Liver (tissue), 3 donors: Measurements from ENCODE around the gene GNG7.

ENCODE experiments used
- JUND ChIP-seq, 2 donors: IDR thresholded peaks; 2 replicates each; pipeline ENCODE4 v1.6.1; 2016; ENCODE audit warnings: antibody characterized with exemption in 2 of 2
- SP1 ChIP-seq: IDR thresholded peaks from 2 replicates; pipeline ENCODE4 v1.6.1; 2018; ENCODE audit warnings: antibody characterized with exemption, mild to moderate bottlenecking
- TF ChIP-seq, protein P1 (sequence below): fragments of 150-350 bp; IDR thresholded peaks from 2 replicates; pipeline ENCODE4 v1.5.1; 2017; ENCODE audit warnings: improper control_type of control experiment, low read depth, low read length; ENCODE audit not compliant: missing input control
- TF ChIP-seq, protein P2 (sequence below): IDR thresholded peaks from 2 replicates; pipeline ENCODE4 v1.6.1; 2016; ENCODE audit warnings: antibody characterized with exemption
- TF ChIP-seq, protein P3 (sequence below): IDR thresholded peaks from 2 replicates; pipeline ENCODE4 v1.6.1; 2016; ENCODE audit warnings: antibody characterized with exemption
- TF ChIP-seq, protein P4 (sequence below): IDR thresholded peaks from 2 replicates; pipeline ENCODE4 v1.6.1; 2016; ENCODE audit warnings: antibody characterized with exemption, mild to moderate bottlenecking
- donor health status: healthy.
- donor health status: healthy.

DNA sequence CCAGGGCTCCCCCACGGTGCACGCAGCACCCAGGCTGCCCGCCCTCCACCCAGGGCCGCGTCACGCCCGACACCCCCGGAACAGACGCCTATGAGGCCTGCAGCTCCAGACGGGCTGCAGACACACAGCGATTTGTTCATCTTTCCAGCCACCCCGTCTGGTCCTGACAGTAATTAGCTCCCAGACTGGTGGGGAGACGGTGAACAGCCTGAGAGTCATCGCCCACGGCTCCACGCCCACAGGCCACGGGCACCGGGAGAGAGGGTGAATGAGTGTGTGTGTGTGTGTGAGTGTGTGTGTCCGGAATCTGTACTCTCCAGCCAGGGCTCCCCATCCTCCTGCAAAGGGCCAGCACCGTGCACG is 208.4 kb downstream of the GNG7 start:
- TF ChIP-seq, protein P1, sequence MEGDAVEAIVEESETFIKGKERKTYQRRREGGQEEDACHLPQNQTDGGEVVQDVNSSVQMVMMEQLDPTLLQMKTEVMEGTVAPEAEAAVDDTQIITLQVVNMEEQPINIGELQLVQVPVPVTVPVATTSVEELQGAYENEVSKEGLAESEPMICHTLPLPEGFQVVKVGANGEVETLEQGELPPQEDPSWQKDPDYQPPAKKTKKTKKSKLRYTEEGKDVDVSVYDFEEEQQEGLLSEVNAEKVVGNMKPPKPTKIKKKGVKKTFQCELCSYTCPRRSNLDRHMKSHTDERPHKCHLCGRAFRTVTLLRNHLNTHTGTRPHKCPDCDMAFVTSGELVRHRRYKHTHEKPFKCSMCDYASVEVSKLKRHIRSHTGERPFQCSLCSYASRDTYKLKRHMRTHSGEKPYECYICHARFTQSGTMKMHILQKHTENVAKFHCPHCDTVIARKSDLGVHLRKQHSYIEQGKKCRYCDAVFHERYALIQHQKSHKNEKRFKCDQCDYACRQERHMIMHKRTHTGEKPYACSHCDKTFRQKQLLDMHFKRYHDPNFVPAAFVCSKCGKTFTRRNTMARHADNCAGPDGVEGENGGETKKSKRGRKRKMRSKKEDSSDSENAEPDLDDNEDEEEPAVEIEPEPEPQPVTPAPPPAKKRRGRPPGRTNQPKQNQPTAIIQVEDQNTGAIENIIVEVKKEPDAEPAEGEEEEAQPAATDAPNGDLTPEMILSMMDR = no peak
- TF ChIP-seq, protein P2, sequence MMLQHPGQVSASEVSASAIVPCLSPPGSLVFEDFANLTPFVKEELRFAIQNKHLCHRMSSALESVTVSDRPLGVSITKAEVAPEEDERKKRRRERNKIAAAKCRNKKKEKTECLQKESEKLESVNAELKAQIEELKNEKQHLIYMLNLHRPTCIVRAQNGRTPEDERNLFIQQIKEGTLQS = no peak
- TF ChIP-seq, protein P3, sequence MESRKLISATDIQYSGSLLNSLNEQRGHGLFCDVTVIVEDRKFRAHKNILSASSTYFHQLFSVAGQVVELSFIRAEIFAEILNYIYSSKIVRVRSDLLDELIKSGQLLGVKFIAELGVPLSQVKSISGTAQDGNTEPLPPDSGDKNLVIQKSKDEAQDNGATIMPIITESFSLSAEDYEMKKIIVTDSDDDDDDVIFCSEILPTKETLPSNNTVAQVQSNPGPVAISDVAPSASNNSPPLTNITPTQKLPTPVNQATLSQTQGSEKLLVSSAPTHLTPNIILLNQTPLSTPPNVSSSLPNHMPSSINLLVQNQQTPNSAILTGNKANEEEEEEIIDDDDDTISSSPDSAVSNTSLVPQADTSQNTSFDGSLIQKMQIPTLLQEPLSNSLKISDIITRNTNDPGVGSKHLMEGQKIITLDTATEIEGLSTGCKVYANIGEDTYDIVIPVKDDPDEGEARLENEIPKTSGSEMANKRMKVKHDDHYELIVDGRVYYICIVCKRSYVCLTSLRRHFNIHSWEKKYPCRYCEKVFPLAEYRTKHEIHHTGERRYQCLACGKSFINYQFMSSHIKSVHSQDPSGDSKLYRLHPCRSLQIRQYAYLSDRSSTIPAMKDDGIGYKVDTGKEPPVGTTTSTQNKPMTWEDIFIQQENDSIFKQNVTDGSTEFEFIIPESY = no peak
- TF ChIP-seq, protein P4, sequence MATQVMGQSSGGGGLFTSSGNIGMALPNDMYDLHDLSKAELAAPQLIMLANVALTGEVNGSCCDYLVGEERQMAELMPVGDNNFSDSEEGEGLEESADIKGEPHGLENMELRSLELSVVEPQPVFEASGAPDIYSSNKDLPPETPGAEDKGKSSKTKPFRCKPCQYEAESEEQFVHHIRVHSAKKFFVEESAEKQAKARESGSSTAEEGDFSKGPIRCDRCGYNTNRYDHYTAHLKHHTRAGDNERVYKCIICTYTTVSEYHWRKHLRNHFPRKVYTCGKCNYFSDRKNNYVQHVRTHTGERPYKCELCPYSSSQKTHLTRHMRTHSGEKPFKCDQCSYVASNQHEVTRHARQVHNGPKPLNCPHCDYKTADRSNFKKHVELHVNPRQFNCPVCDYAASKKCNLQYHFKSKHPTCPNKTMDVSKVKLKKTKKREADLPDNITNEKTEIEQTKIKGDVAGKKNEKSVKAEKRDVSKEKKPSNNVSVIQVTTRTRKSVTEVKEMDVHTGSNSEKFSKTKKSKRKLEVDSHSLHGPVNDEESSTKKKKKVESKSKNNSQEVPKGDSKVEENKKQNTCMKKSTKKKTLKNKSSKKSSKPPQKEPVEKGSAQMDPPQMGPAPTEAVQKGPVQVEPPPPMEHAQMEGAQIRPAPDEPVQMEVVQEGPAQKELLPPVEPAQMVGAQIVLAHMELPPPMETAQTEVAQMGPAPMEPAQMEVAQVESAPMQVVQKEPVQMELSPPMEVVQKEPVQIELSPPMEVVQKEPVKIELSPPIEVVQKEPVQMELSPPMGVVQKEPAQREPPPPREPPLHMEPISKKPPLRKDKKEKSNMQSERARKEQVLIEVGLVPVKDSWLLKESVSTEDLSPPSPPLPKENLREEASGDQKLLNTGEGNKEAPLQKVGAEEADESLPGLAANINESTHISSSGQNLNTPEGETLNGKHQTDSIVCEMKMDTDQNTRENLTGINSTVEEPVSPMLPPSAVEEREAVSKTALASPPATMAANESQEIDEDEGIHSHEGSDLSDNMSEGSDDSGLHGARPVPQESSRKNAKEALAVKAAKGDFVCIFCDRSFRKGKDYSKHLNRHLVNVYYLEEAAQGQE = no peak
- TF ChIP-seq JUND (IDR thresholded peaks at IDR 0.05) = no peak
- TF ChIP-seq SP1 = no peak
